SK-N-SH (cell line): ENCODE results near the gene CHL1. TPM values are rescaled to one million over a fixed set of nuclear protein-coding genes. Genes with fewer than 3 reads are reported as not detected.

Experiments
- CTCF ChIA-PET: fragments of 300-600, 350-600 bp; formaldehyde crosslinking; extraction: SDS; loops from one replicate; lab custom pipeline; 2021; lab: Yijun Ruan, JAX
- POLR2A ChIA-PET: fragments of 350-600 bp; sonication (Branson Sonifier 250); formaldehyde crosslinking; extraction: SDS; loops from one replicate; lab custom pipeline; 2020; ENCODE audit warnings: antibody characterized with exemption, inconsistent platforms; lab: Yijun Ruan, JAX
- DNase-seq: peaks from one replicate; pipeline ENCODE4 v3.0.0; 2012
- H2AFZ ChIP-seq: fragments of 200-600 bp; sonication (generic); 2 replicates; pipeline ENCODE4 v1.8.1; 2016; ENCODE audit warnings: antibody characterized with exemption, mild to moderate bottlenecking, low read depth
- H3F3A ChIP-seq: fragments of 200-600 bp; sonication (generic); replicated peaks from 2 replicates; pipeline ENCODE3; 2016; ENCODE audit warnings: antibody characterized with exemption, mild to moderate bottlenecking; ENCODE audit not compliant: insufficient read depth
- H3K27ac ChIP-seq, 2 experiments: fragments of 200-500 bp in 1 of 2; fragments of 200-600 bp in 1 of 2; sonication (Bioruptor generic) in 1 of 2; sonication (generic), shearing (Covaris generic) in 1 of 2; 2 replicates each; pipeline versions ENCODE4 v1.5.1 to v1.6.1; 2014 to 2016; ENCODE audit warnings: low read depth in 2 of 2, inconsistent platforms in 1 of 2, low read length in 1 of 2, mild to moderate bottlenecking in 1 of 2, mixed read lengths in 1 of 2
- H3K27me3 ChIP-seq: fragments of 200-600 bp; sonication (generic), shearing (Covaris generic); 2 replicates; pipeline ENCODE4 v1.6.1; 2016; ENCODE audit warnings: mixed run types; ENCODE audit not compliant: insufficient read depth
- H3K36me3 ChIP-seq, 2 experiments: fragments of 200-500 bp in 1 of 2; fragments of 200-600 bp in 1 of 2; sonication (Bioruptor generic) in 1 of 2; sonication (generic) in 1 of 2; replicated peaks in 1 of 2; 2 replicates each; pipeline versions ENCODE3 to v1.5.1; 2014 to 2016; ENCODE audit warnings: low read length in 1 of 2, mild to moderate bottlenecking in 1 of 2; ENCODE audit not compliant: insufficient read depth in 2 of 2, control insufficient read depth in 1 of 2
- H3K4me1 ChIP-seq, 2 experiments: fragments of 200-500 bp in 1 of 2; fragments of 200-600 bp in 1 of 2; sonication (Bioruptor generic) in 1 of 2; sonication (generic), shearing (Covaris generic) in 1 of 2; 2 replicates each; pipeline versions ENCODE4 v1.5.1 to v1.6.1; 2014 to 2016; ENCODE audit warnings: low read depth in 1 of 2, low read length in 1 of 2, mixed run types in 1 of 2; ENCODE audit not compliant: insufficient read depth in 2 of 2, control insufficient read depth in 1 of 2
- H3K4me2 ChIP-seq: fragments of 200-600 bp; sonication (generic), shearing (Covaris generic); 2 replicates; pipeline ENCODE4 v1.6.1; 2017; ENCODE audit warnings: mixed run types
- H3K4me3 ChIP-seq, 2 experiments: fragments of 200-500 bp in 1 of 2; fragments of 200-600 bp in 1 of 2; sonication (Bioruptor generic) in 1 of 2; sonication (generic), shearing (Covaris generic) in 1 of 2; 2 replicates each; pipeline versions ENCODE4 v1.5.1 to v1.8.1; 2014 to 2016; ENCODE audit warnings: low read depth in 2 of 2, inconsistent platforms in 1 of 2, low read length in 1 of 2, mild to moderate bottlenecking in 1 of 2, mixed read lengths in 1 of 2, moderate library complexity in 1 of 2
- H3K79me2 ChIP-seq: fragments of 200-600 bp; sonication (generic); 2 replicates; pipeline ENCODE4 v1.8.1; 2017; ENCODE audit warnings: mild to moderate bottlenecking; ENCODE audit not compliant: insufficient read depth
- H3K9ac ChIP-seq: fragments of 200-600 bp; sonication (generic); 2 replicates; pipeline ENCODE4 v1.6.1; 2017; ENCODE audit warnings: mixed run types
- H3K9me2 ChIP-seq: fragments of 200-600 bp; sonication (generic); 2 replicates; pipeline ENCODE4 v1.6.1; 2017; ENCODE audit warnings: mixed run types
- H3K9me3 ChIP-seq: fragments of 200-600 bp; sonication (generic); 2 replicates; pipeline ENCODE4 v1.6.1; 2017; ENCODE audit warnings: mixed run types, mild to moderate bottlenecking, moderate library complexity
- H4K20me1 ChIP-seq: fragments of 200-600 bp; sonication (generic); 2 replicates; pipeline ENCODE4 v1.6.1; 2017; ENCODE audit warnings: mild to moderate bottlenecking, mixed run types; ENCODE audit not compliant: insufficient read depth
- ELF1 ChIP-seq: IDR thresholded peaks from 2 replicates; pipeline ENCODE4 v1.4.0; 2012
- FOSL2 ChIP-seq: IDR thresholded peaks from 2 replicates; pipeline ENCODE4 v1.4.0; 2012; ENCODE audit warnings: low read depth, mild to moderate bottlenecking, moderate library complexity, borderline replicate concordance
- FOXJ3 ChIP-seq: sonication (generic); formaldehyde crosslinking; IDR thresholded peaks from 2 replicates; pipeline ENCODE4 v1.5.1; 2020; ENCODE audit warnings: mild to moderate bottlenecking, missing genetic modification reagents
- FOXM1 ChIP-seq: IDR thresholded peaks from 2 replicates; pipeline ENCODE4 v1.4.0; 2012; ENCODE audit warnings: low read depth, mild to moderate bottlenecking
- GABPA ChIP-seq: IDR thresholded peaks from 2 replicates; pipeline ENCODE4 v1.4.0; 2012; ENCODE audit warnings: low read depth, mild to moderate bottlenecking
- MEF2A ChIP-seq: IDR thresholded peaks from 2 replicates; pipeline ENCODE4 v1.4.0; 2012; ENCODE audit warnings: low read depth, borderline replicate concordance
- MXI1 ChIP-seq: IDR thresholded peaks from 2 replicates; pipeline ENCODE4 v1.6.1; 2012; ENCODE audit warnings: mild to moderate bottlenecking, low read depth, low read length, improper control_type of control experiment
- NFIC ChIP-seq: IDR thresholded peaks from 2 replicates; pipeline ENCODE4 v1.4.0; 2012; ENCODE audit warnings: borderline replicate concordance
- NRF1 ChIP-seq: IDR thresholded peaks from 2 replicates; pipeline ENCODE4 v1.6.1; 2012; ENCODE audit warnings: low read depth, mild to moderate bottlenecking, low read length
- PBX3 ChIP-seq: IDR thresholded peaks from 2 replicates; pipeline ENCODE4; 2012
- RAD21 ChIP-seq: IDR thresholded peaks from 2 replicates; pipeline ENCODE4 v1.6.1; 2012; ENCODE audit warnings: mild to moderate bottlenecking, low read length
- RFX5 ChIP-seq: IDR thresholded peaks from 2 replicates; pipeline ENCODE4 v1.6.1; 2012; ENCODE audit warnings: mild to moderate bottlenecking, improper control_type of control experiment, low read length
- RXRA ChIP-seq: IDR thresholded peaks from 2 replicates; pipeline ENCODE4 v1.4.0; 2012; ENCODE audit warnings: low read depth, mild to moderate bottlenecking, borderline replicate concordance
- SMC3 ChIP-seq: IDR thresholded peaks from 2 replicates; pipeline ENCODE4 v1.6.1; 2012; ENCODE audit warnings: low read depth, low read length, improper control_type of control experiment
- TAF1 ChIP-seq: IDR thresholded peaks from 2 replicates; pipeline ENCODE4 v1.6.1; 2012; ENCODE audit warnings: low read depth, mild to moderate bottlenecking, low read length, moderate library complexity, borderline replicate concordance
- TCF12 ChIP-seq: IDR thresholded peaks from 2 replicates; pipeline ENCODE4 v1.4.0; 2012
- TEAD4 ChIP-seq: IDR thresholded peaks from 2 replicates; pipeline ENCODE4 v1.4.0; 2012; ENCODE audit warnings: mild to moderate bottlenecking, borderline replicate concordance; ENCODE audit not compliant: insufficient read depth
- USF1 ChIP-seq: IDR thresholded peaks from 2 replicates; pipeline ENCODE4 v1.4.0; 2012; ENCODE audit warnings: low read depth, borderline replicate concordance
- WGBS: methylation state at CpG from one replicate; pipeline ENCODE4 v1.1.6; 2017; ENCODE audit warnings: low lambda C conversion rate; 5-methylcytosine and 5-hydroxymethylcytosine counted together
- polyA plus RNA-seq, 3 experiments: library from polyadenylated mRNA; depleted of rRNA; stranded (reverse); fragments of >200 nt; gene quantifications; 2 replicates each; pipeline ENCODE4 v1.2.3, GENCODE V29; 2012
- TF ChIP-seq, protein P1 (sequence below): IDR thresholded peaks from 2 replicates; pipeline ENCODE4 v1.6.1; 2012; ENCODE audit warnings: mild to moderate bottlenecking, low read depth, low read length, moderate library complexity
- TF ChIP-seq, protein P2 (sequence below): IDR thresholded peaks from 2 replicates; pipeline ENCODE4 v1.4.0; 2012; ENCODE audit warnings: low read depth, borderline replicate concordance

Gene CHL1
- polyA plus RNA-seq, 1 of the 3 experiments (the other 2 are of a cell fraction): not detected

DNA sequence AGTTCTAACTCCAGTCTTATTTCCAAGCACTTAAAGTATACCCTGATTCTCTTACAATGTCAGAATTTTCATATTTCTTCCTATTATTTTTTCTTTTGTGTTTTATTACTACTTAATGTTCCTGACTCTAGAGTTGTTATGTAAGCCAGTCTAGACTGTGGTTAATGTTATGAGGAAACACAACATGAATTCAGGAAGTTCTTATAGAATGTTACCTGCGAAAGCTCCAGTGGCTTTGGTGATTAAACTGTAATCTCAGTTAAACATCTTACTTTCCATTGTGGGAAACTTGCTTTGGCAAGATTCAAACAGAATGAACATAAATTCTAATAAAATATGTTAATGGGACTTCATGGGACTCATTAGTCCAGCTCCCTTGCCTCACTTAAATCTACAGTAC, 36.6 kb upstream of the CHL1 start:
- no peak for DNase-seq
- Histone ChIP-seq H3K4me1 (no peaks in the 10 kb centered on the region), H3K27me3 (no peaks in the 10 kb centered on the region), H3K27ac (no peak overlapping the region), H3K9me2 (no peaks in the 10 kb centered on the region), H2AFZ (no peak overlapping the region), H3K9me3 (no peaks in the 10 kb centered on the region), H3K4me3 (no peak overlapping the region), H3K36me3 (no peaks in the 10 kb centered on the region), H3K9ac (no peak overlapping the region), H3K79me2 (no peaks in the 10 kb centered on the region), H4K20me1 (no peaks in the 10 kb centered on the region), H3F3A (no peaks in the 10 kb centered on the region), H3K4me2 (no peak overlapping the region)
- POLR2A ChIA-PET: no interaction called here
- no peak for TF ChIP-seq TCF12
- TF ChIP-seq, protein P1, sequence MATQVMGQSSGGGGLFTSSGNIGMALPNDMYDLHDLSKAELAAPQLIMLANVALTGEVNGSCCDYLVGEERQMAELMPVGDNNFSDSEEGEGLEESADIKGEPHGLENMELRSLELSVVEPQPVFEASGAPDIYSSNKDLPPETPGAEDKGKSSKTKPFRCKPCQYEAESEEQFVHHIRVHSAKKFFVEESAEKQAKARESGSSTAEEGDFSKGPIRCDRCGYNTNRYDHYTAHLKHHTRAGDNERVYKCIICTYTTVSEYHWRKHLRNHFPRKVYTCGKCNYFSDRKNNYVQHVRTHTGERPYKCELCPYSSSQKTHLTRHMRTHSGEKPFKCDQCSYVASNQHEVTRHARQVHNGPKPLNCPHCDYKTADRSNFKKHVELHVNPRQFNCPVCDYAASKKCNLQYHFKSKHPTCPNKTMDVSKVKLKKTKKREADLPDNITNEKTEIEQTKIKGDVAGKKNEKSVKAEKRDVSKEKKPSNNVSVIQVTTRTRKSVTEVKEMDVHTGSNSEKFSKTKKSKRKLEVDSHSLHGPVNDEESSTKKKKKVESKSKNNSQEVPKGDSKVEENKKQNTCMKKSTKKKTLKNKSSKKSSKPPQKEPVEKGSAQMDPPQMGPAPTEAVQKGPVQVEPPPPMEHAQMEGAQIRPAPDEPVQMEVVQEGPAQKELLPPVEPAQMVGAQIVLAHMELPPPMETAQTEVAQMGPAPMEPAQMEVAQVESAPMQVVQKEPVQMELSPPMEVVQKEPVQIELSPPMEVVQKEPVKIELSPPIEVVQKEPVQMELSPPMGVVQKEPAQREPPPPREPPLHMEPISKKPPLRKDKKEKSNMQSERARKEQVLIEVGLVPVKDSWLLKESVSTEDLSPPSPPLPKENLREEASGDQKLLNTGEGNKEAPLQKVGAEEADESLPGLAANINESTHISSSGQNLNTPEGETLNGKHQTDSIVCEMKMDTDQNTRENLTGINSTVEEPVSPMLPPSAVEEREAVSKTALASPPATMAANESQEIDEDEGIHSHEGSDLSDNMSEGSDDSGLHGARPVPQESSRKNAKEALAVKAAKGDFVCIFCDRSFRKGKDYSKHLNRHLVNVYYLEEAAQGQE: no peak
- TF ChIP-seq MEF2A: no peak
- 14% methylated on average over 1 of the region's 1 CpG for WGBS
- CTCF ChIA-PET: interaction anchor here (0.8 kb wide), 1 partner anchor 194 kb away, joined by 3 read pairs; no protein-coding TSS in a partner anchor

DNA sequence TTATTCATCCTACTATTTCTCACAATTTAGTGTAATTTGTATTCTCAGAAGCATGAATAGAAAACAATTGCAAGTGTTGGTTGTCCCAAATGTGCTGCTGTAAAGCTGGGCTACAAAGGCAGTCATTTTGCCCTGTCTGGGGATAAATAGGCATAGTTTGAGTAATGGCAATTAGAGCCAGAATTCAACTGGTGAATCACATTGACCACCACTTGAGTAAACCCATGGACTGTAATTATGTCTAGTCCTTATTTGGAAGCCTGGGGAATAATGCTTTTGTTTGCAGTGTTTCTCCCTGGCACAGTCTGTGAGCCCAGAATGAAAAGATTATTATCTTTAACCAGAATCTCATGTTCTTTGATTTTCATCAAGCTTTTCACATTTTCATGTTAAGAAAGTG, 30.5 kb upstream of the CHL1 start:
- no peak overlapping the region for H3K4me2 ChIP-seq
- H2AFZ ChIP-seq: no peak overlapping the region
- H3K27me3 ChIP-seq: no peaks in the 10 kb centered on the region
- H3K9ac ChIP-seq: no peak overlapping the region
- no peak overlapping the region for H3K27ac ChIP-seq
- no peaks in the 10 kb centered on the region for H3K36me3 ChIP-seq
- no peaks in the 10 kb centered on the region for H3F3A ChIP-seq
- POLR2A ChIA-PET: no interaction called here
- H3K9me2 ChIP-seq: no peaks in the 10 kb centered on the region
- no peak for DNase-seq
- CTCF ChIA-PET: no interaction called here
- H3K4me1 ChIP-seq: no peaks in the 10 kb centered on the region
- no peak overlapping the region for H3K4me3 ChIP-seq
- TF ChIP-seq TCF12 (no peak), FOXJ3 (CRISPR knock-in tag) (no peak), NRF1 (no peak), ELF1 (no peak), RAD21 (no peak), MEF2A (no peak), TEAD4 (no peak), RXRA (no peak), RFX5 (no peak), FOXM1 (no peak), TAF1 (no peak), PBX3 (no peak), USF1 (no peak), NFIC (no peak), FOSL2 (no peak), MXI1 (no peak), SMC3 (no peak), GABPA (no peak)
- TF ChIP-seq, protein P2, sequence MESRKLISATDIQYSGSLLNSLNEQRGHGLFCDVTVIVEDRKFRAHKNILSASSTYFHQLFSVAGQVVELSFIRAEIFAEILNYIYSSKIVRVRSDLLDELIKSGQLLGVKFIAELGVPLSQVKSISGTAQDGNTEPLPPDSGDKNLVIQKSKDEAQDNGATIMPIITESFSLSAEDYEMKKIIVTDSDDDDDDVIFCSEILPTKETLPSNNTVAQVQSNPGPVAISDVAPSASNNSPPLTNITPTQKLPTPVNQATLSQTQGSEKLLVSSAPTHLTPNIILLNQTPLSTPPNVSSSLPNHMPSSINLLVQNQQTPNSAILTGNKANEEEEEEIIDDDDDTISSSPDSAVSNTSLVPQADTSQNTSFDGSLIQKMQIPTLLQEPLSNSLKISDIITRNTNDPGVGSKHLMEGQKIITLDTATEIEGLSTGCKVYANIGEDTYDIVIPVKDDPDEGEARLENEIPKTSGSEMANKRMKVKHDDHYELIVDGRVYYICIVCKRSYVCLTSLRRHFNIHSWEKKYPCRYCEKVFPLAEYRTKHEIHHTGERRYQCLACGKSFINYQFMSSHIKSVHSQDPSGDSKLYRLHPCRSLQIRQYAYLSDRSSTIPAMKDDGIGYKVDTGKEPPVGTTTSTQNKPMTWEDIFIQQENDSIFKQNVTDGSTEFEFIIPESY: no peak
- H3K9me3 ChIP-seq: peaks cover 4% of the 10 kb centered on the region; the same call in 1 of the 2 replicates
- H4K20me1 ChIP-seq: no peaks in the 10 kb centered on the region
- no peaks in the 10 kb centered on the region for H3K79me2 ChIP-seq
